Activated CD4-positive, CD25-positive, alpha-beta regulatory T cell (primary cell): Measurements from ENCODE around the gene STAT3.
A peak's percentile ranks its signal among the peaks of the same experiment; 100 is the strongest.
"Not testable (repeated sequence)": the region's sequence is repeated elsewhere in the genome, so short reads cannot be mapped to it uniquely, and the experiment has no call there.

Source experiments
- DNase-seq, 4 experiments: peaks; one replicate each; lab custom pipeline; 2025; lab: John Stamatoyannopoulos, UW

STAT3 gene

GRCh38 chr17:42348104-42348503 lies 40.1 kb downstream of the STAT3 start:
- no peak for DNase-seq

- no peak for DNase-seq
These were observed 40.6 kb downstream of the STAT3 start for GRCh38 chr17:42347606-42348005.

- no peak for DNase-seq
These were observed 41.0 kb downstream of the STAT3 start for GRCh38 chr17:42347198-42347597.

- no peak for DNase-seq
These were observed 41.8 kb downstream of the STAT3 start for GRCh38 chr17:42346481-42346880.

- DNase-seq, result no peak
These were observed 42.7 kb downstream of the STAT3 start for GRCh38 chr17:42345396-42346073.

GRCh38 chr17:42342242-42343008 lies 45.8 kb downstream of the STAT3 start:
- DNase-seq, result no peak

- DNase-seq, result no peak
These were observed 46.7 kb downstream of the STAT3 start for GRCh38 chr17:42341568-42341967.

- DNase-seq, result no peak
These were observed 47.5 kb downstream of the STAT3 start for GRCh38 chr17:42340691-42341127.

GRCh38 chr17:42339221-42339620 lies 49.0 kb downstream of the STAT3 start:
- no peak for DNase-seq

GRCh38 chr17:42338427-42338985 lies 49.7 kb downstream of the STAT3 start:
- DNase-seq, result no peak

- DNase-seq, result no peak
These were observed 50.8 kb downstream of the STAT3 start for GRCh38 chr17:42337442-42337841.

GRCh38 chr17:42334677-42335076 lies 53.6 kb downstream of the STAT3 start:
- no peak for DNase-seq

- DNase-seq, result no peak
These were observed 55.2 kb downstream of the STAT3 start for GRCh38 chr17:42333053-42333452.

GRCh38 chr17:42329025-42329976 lies 58.9 kb downstream of the STAT3 start:
- DNase-seq, result no peak

GRCh38 chr17:42325026-42325425 lies 63.2 kb downstream of the STAT3 start:
- DNase-seq, result no peak

GRCh38 chr17:42323268-42323773 lies 64.9 kb downstream of the STAT3 start:
- DNase-seq, result no peak

- DNase-seq, result peak; percentile 89 to 95 (median 94)
These were observed 65.6 kb downstream of the STAT3 start for GRCh38 chr17:42322382-42323267.

GRCh38 chr17:42321555-42321954 lies 66.7 kb downstream of the STAT3 start:
- DNase-seq, result no peak

GRCh38 chr17:42317967-42318366 lies 70.3 kb downstream of the STAT3 start:
- not testable (repeated sequence) for DNase-seq

GRCh38 chr17:42317266-42317845 lies 70.9 kb downstream of the STAT3 start:
- DNase-seq, result no peak
